ENCODE results near the gene GALM. TPM values are rescaled to one million over a fixed set of nuclear protein-coding genes. Genes with fewer than 3 reads are reported as not detected.
"Not testable (repeated sequence)": the region's sequence is repeated elsewhere in the genome, so short reads cannot be mapped to it uniquely, and the experiment has no call there.

Gene GALM
- total RNA-seq, 1 experiment from 2014 or later: 9.1 TPM

- BruUV-seq (replicated peaks): no TSS peak
- peaks cover 4% of the 10 kb centered on the region for H3K36me3 Mint-ChIP-seq (ENCODE audit: insufficient read depth, unreplicated experiment)
- no peak for TF ChIP-seq CTCF (IDR thresholded peaks at IDR 0.05; ENCODE audit: unreplicated experiment)
- CTCF ChIA-PET: no interaction called here
- H3K27ac Mint-ChIP-seq (ENCODE audit: unreplicated experiment): no peak overlapping the region
- H3K27me3 Mint-ChIP-seq (ENCODE audit: unreplicated experiment): no peaks in the 10 kb centered on the region
- DNase-seq: no peak
- intact Hi-C loops (cut with micrococcal nuclease; ENCODE audit: unreplicated experiment): no loop called here
- H3K4me1 Mint-ChIP-seq (ENCODE audit: low read depth, unreplicated experiment): no peaks in the 10 kb centered on the region
- no peak overlapping the region for H3K4me3 Mint-ChIP-seq (ENCODE audit: low read depth, unreplicated experiment)
- no peaks in the 10 kb centered on the region for H3K9me3 Mint-ChIP-seq (ENCODE audit: low read depth, unreplicated experiment)
Observed at GRCh38 chr2:38676681-38677080, 10.8 kb downstream of the GALM start.

- BruUV-seq (replicated peaks); H3K27ac Mint-ChIP-seq (ENCODE audit: unreplicated experiment); DNase-seq; H3K4me3 Mint-ChIP-seq (ENCODE audit: low read depth, unreplicated experiment); H3K4me1 Mint-ChIP-seq (ENCODE audit: low read depth, unreplicated experiment); intact Hi-C loops (cut with micrococcal nuclease; ENCODE audit: unreplicated experiment); H3K9me3 Mint-ChIP-seq (ENCODE audit: low read depth, unreplicated experiment); H3K36me3 Mint-ChIP-seq (ENCODE audit: insufficient read depth, unreplicated experiment); H3K27me3 Mint-ChIP-seq (ENCODE audit: unreplicated experiment): not testable (repeated sequence)
- CTCF ChIA-PET: interaction anchor here (0.7 kb wide), 1 partner anchor 602 kb away, joined by 3 read pairs; no protein-coding TSS in a partner anchor
Observed at GRCh38 chr2:38680868-38681267, 15.0 kb downstream of the GALM start.

- Mint-ChIP-seq H3K36me3 (ENCODE audit: insufficient read depth, unreplicated experiment) (peaks cover 7% of the 10 kb centered on the region), H3K4me1 (ENCODE audit: low read depth, unreplicated experiment) (peaks cover 14% of the 10 kb centered on the region), H3K27me3 (ENCODE audit: unreplicated experiment) (no peaks in the 10 kb centered on the region), H3K9me3 (ENCODE audit: low read depth, unreplicated experiment) (no peaks in the 10 kb centered on the region), H3K4me3 (ENCODE audit: low read depth, unreplicated experiment) (no peak overlapping the region), H3K27ac (ENCODE audit: unreplicated experiment) (no peak overlapping the region)
- no TSS peak for BruUV-seq (replicated peaks)
- DNase-seq: no peak
- CTCF ChIA-PET: interaction anchor here (0.7 kb wide), 1 partner anchor 17 kb away, joined by 3 read pairs; no protein-coding TSS in a partner anchor
- TF ChIP-seq CTCF (IDR thresholded peaks at IDR 0.05; ENCODE audit: unreplicated experiment): no peak
- intact Hi-C loops (cut with micrococcal nuclease; ENCODE audit: unreplicated experiment): no loop called here
Observed at GRCh38 chr2:38682008-38682575, 16.2 kb downstream of the GALM start.

GRCh38 chr2:38682620-38683019, 16.7 kb downstream of the GALM start:
- H3K9me3 Mint-ChIP-seq (ENCODE audit: low read depth, unreplicated experiment); BruUV-seq (replicated peaks); H3K27ac Mint-ChIP-seq (ENCODE audit: unreplicated experiment); DNase-seq; H3K4me3 Mint-ChIP-seq (ENCODE audit: low read depth, unreplicated experiment); H3K36me3 Mint-ChIP-seq (ENCODE audit: insufficient read depth, unreplicated experiment); intact Hi-C loops (cut with micrococcal nuclease; ENCODE audit: unreplicated experiment); H3K27me3 Mint-ChIP-seq (ENCODE audit: unreplicated experiment): not testable (repeated sequence)
- peaks cover 14% of the 10 kb centered on the region for H3K4me1 Mint-ChIP-seq (ENCODE audit: low read depth, unreplicated experiment)
- CTCF ChIA-PET: interaction anchor here (0.7 kb wide), 1 partner anchor 17 kb away, joined by 3 read pairs; no protein-coding TSS in a partner anchor

GRCh38 chr2:38683766-38684165, 17.9 kb downstream of the GALM start:
- Mint-ChIP-seq H3K36me3 (ENCODE audit: insufficient read depth, unreplicated experiment) (peaks cover 4% of the 10 kb centered on the region), H3K9me3 (ENCODE audit: low read depth, unreplicated experiment) (no peaks in the 10 kb centered on the region), H3K4me1 (ENCODE audit: low read depth, unreplicated experiment) (peaks cover 14% of the 10 kb centered on the region), H3K27ac (ENCODE audit: unreplicated experiment) (no peak overlapping the region), H3K4me3 (ENCODE audit: low read depth, unreplicated experiment) (no peak overlapping the region), H3K27me3 (ENCODE audit: unreplicated experiment) (no peaks in the 10 kb centered on the region)
- intact Hi-C loops (cut with micrococcal nuclease; ENCODE audit: unreplicated experiment): no loop called here
- BruUV-seq (replicated peaks): no TSS peak
- no peak for TF ChIP-seq CTCF (IDR thresholded peaks at IDR 0.05; ENCODE audit: unreplicated experiment)
- CTCF ChIA-PET: no interaction called here
- no peak for DNase-seq

All from Calu3 (cell line).